H1 (cell line): Measurements from ENCODE around the gene SLC25A15. TPM values are rescaled to one million over a fixed set of nuclear protein-coding genes. Genes with fewer than 3 reads are reported as not detected.

Source experiments
- ASH2L ChIP-seq: fragments of 200-600, 300-600 bp; sonication (generic); IDR thresholded peaks from one replicate; pipeline ENCODE4 v1.7.1; 2017; ENCODE audit warnings: low read length
- CHD1 ChIP-seq: IDR thresholded peaks from 2 replicates; pipeline ENCODE4 v1.6.1; 2012; ENCODE audit warnings: low read depth, low read length, improper control_type of control experiment
- CREB1 ChIP-seq: IDR thresholded peaks from 2 replicates; pipeline ENCODE4 v1.6.1; 2012; ENCODE audit warnings: inconsistent platforms
- HDAC6 ChIP-seq: IDR thresholded peaks from one replicate; pipeline ENCODE4 v1.7.1; 2012; ENCODE audit warnings: low read depth, mild to moderate bottlenecking, inconsistent platforms, low read length, moderate library complexity
- KDM1A ChIP-seq: fragments of 200-600, 300-600 bp; sonication (generic); IDR thresholded peaks from 2 replicates; pipeline ENCODE4 v1.7.1; 2016; ENCODE audit warnings: mild to moderate bottlenecking, low read length, borderline replicate concordance
- MAFK ChIP-seq: IDR thresholded peaks from 2 replicates; pipeline ENCODE4 v1.6.1; 2012; ENCODE audit warnings: low read depth, mild to moderate bottlenecking, improper control_type of control experiment, low read length
- NRF1 ChIP-seq: IDR thresholded peaks from 2 replicates; pipeline ENCODE4 v1.6.1; 2011; ENCODE audit warnings: mild to moderate bottlenecking, low read depth, low read length, improper control_type of control experiment
- PHF8 ChIP-seq: fragments of 200-600 bp; sonication (generic); conservative IDR thresholded peaks from 2 replicates; pipeline ENCODE4 v1.7.1; 2012; ENCODE audit warnings: low read depth, mild to moderate bottlenecking, inconsistent platforms, low read length, moderate library complexity
- POLR2AphosphoS5 ChIP-seq: IDR thresholded peaks from 2 replicates; pipeline ENCODE4 v1.6.1; 2011; ENCODE audit warnings: low read depth, low read length
- RAD21 ChIP-seq, 2 experiments: IDR thresholded peaks in 1 of 2; conservative IDR thresholded peaks in 1 of 2; 2 replicates each; pipeline ENCODE4 v1.6.1; 2011; ENCODE audit warnings: low read depth in 2 of 2, low read length in 2 of 2, improper control_type of control experiment in 1 of 2, inconsistent platforms in 1 of 2, mild to moderate bottlenecking in 1 of 2, moderate library complexity in 1 of 2
- RBBP5 ChIP-seq: IDR thresholded peaks from 2 replicates; pipeline ENCODE4 v1.7.1; 2012; ENCODE audit warnings: low read depth, mild to moderate bottlenecking, inconsistent platforms, low read length, moderate library complexity, borderline replicate concordance
- RFX5 ChIP-seq: IDR thresholded peaks from 2 replicates; pipeline ENCODE4 v1.6.1; 2011; ENCODE audit warnings: low read depth, low read length, improper control_type of control experiment, borderline replicate concordance
- RXRA ChIP-seq: IDR thresholded peaks from 2 replicates; pipeline ENCODE4 v1.6.1; 2011; ENCODE audit warnings: low read depth, mild to moderate bottlenecking, low read length, moderate library complexity; ENCODE audit not compliant: insufficient read depth
- SIX5 ChIP-seq: IDR thresholded peaks from 2 replicates; pipeline ENCODE4 v1.6.1; 2011; ENCODE audit warnings: mild to moderate bottlenecking, low read depth, low read length
- SP1 ChIP-seq: IDR thresholded peaks from 2 replicates; pipeline ENCODE4 v1.6.1; 2011; ENCODE audit warnings: low read depth, low read length
- TAF7 ChIP-seq: optimal IDR thresholded peaks from 2 replicates; pipeline ENCODE3; 2011; ENCODE audit warnings: low read depth, mild to moderate bottlenecking, inconsistent platforms, low read length, moderate library complexity, borderline replicate concordance
- TBP ChIP-seq: IDR thresholded peaks from 2 replicates; pipeline ENCODE4 v1.6.1; 2011; ENCODE audit warnings: low read depth, low read length, improper control_type of control experiment
- TEAD4 ChIP-seq: IDR thresholded peaks from 2 replicates; pipeline ENCODE4 v1.6.1; 2012; ENCODE audit warnings: low read depth, low read length, inconsistent platforms, mixed read lengths
- ZNF274 ChIP-seq: IDR thresholded peaks from 2 replicates; pipeline ENCODE4 v1.7.0; 2012; ENCODE audit warnings: low read length, borderline replicate concordance; ENCODE audit errors: extremely low read depth
- polyA plus RNA-seq, 7 experiments: library from polyadenylated mRNA; depleted of rRNA in 3 of 7; stranded (reverse) in 5 of 7; unstranded in 2 of 7; fragments of >200 nt in 5 of 7; fragments of 200-250 nt in 2 of 7; gene quantifications; 1 replicate in 5 of 7; 2 replicates in 1 of 7; 4 replicates in 1 of 7; pipeline versions ENCODE4 v1.2.1 to v1.2.3, GENCODE V29; 2011 to 2013; ENCODE audit warnings: missing spikeins in 2 of 7, mixed read lengths in 2 of 7
- total RNA-seq: library from RNA; stranded (reverse); fragmentation: NEBNext Ultra II Directional; extraction: Animal tissue kit (Norgen Biotek cat#: 25700); gene quantifications from 2 replicates; pipeline ENCODE4 v1.2.1, GENCODE V29; 2021
- TF ChIP-seq, protein P1 (sequence below): IDR thresholded peaks from 2 replicates; pipeline ENCODE4 v1.6.1; 2012; ENCODE audit warnings: inconsistent platforms

Gene SLC25A15
- total and polyA plus RNA-seq, 2 of the 8 experiments (the other 6 are each of a cell fraction or from before 2014, with no cell fraction given) = 12.4 to 23.4 TPM

GRCh38 chr13:40770934-40771618 is 18.3 kb upstream of the SLC25A15 start, which contains the start of gene MRPS31 (continued):
- TF ChIP-seq MAFK (no peak), CHD1 (no peak), TEAD4 (peak; percentile 68; the same call in 1 of the 2 replicates), SIX5 (peak; percentile 37; the same call in 1 of the 2 replicates), PHF8 (peak; percentile 91), KDM1A (no peak), ZNF274 (no peak), CREB1 (peak; percentile 55; the same call in 1 of the 2 replicates), POLR2AphosphoS5 (peak; percentile 98), RAD21 (IDR thresholded peaks at IDR 0.05 in 1 of 2, conservative IDR thresholded peaks at IDR 0.05 in 1 of 2; ENCODE audit: low read depth in 2 of 2, low read length in 2 of 2) (no peak), HDAC6 (no peak), RXRA (peak; percentile 88; the same call in 1 of the 2 replicates), NRF1 (no peak), TAF7 (peak; percentile 58), RBBP5 (peak; percentile 96), TBP (peak; percentile 93), ASH2L (peak; percentile 98), SP1 (peak; percentile 63), RFX5 (no peak)
- TF ChIP-seq, protein P1, sequence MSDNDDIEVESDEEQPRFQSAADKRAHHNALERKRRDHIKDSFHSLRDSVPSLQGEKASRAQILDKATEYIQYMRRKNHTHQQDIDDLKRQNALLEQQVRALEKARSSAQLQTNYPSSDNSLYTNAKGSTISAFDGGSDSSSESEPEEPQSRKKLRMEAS = peak; percentile 87
